SU-DHL-6 (cell line): Measurements from ENCODE around the gene CD99L2.

Experiments
- H2AFZ ChIP-seq: fragments of 200-600 bp; sonication (generic); 2 replicates; pipeline ENCODE4 v1.6.1; 2014; ENCODE audit warnings: low read depth, mild to moderate bottlenecking, moderate library complexity, mixed read lengths, antibody characterized with exemption, low read length; ENCODE audit not compliant: severe bottlenecking
- H3F3A ChIP-seq: fragments of 200-600 bp; shearing (Covaris generic); 2 replicates; pipeline ENCODE4 v1.6.0; 2016; ENCODE audit warnings: antibody characterized with exemption, mild to moderate bottlenecking; ENCODE audit not compliant: insufficient read depth
- H3K27ac ChIP-seq: fragments of 200-600 bp; sonication (generic); 2 replicates; pipeline ENCODE4 v1.5.1; 2016; ENCODE audit warnings: low read depth, mild to moderate bottlenecking, low read length, moderate library complexity, mixed read lengths
- H3K27me3 ChIP-seq: fragments of 200-600 bp; sonication (generic), shearing (Covaris generic); 2 replicates; pipeline ENCODE4 v1.6.0; 2014; ENCODE audit warnings: mild to moderate bottlenecking, low read length
- H3K36me3 ChIP-seq: fragments of 200-600 bp; sonication (generic); 2 replicates; pipeline ENCODE4 v1.6.1; 2014; ENCODE audit warnings: mild to moderate bottlenecking, low read length, mixed read lengths
- H3K4me2 ChIP-seq: fragments of 300-600, 200-600 bp; shearing (Covaris generic), sonication (generic); 2 replicates; pipeline ENCODE4 v1.6.0; 2014; ENCODE audit warnings: low read length, low read depth, mild to moderate bottlenecking; ENCODE audit not compliant: poor library complexity, severe bottlenecking
- H3K4me3 ChIP-seq: fragments of 200-600 bp; sonication (generic); 2 replicates; pipeline ENCODE4 v1.5.1; 2014; ENCODE audit warnings: antibody characterized with exemption, low read length, mild to moderate bottlenecking, mixed read lengths; ENCODE audit not compliant: insufficient read depth, poor library complexity, severe bottlenecking
- H3K79me2 ChIP-seq: fragments of 200-600 bp; sonication (generic); 2 replicates; pipeline ENCODE4 v1.6.1; 2014; ENCODE audit warnings: mild to moderate bottlenecking, low read length, moderate library complexity; ENCODE audit not compliant: insufficient read depth
- H3K9ac ChIP-seq: fragments of 200-600 bp; sonication (generic); 2 replicates; pipeline ENCODE4 v1.7.0; 2014; ENCODE audit warnings: mild to moderate bottlenecking, low read length
- H3K9me2 ChIP-seq: fragments of 200-600 bp; sonication (generic); replicated peaks from 2 replicates; pipeline ENCODE4 v1.6.1; 2014; ENCODE audit warnings: low read length; ENCODE audit not compliant: insufficient read depth
- H3K9me3 ChIP-seq: fragments of 200-600 bp; sonication (generic); 2 replicates; pipeline ENCODE4 v1.6.1; 2014; ENCODE audit warnings: low read length, mixed read lengths; ENCODE audit not compliant: insufficient read depth
- H4K20me1 ChIP-seq: fragments of 200-600 bp; sonication (generic); 2 replicates; pipeline ENCODE4 v1.6.1; 2014; ENCODE audit warnings: low read depth, mild to moderate bottlenecking, antibody characterized with exemption, low read length, moderate library complexity, mixed read lengths
- EZH2phosphoT487 ChIP-seq: fragments of 200-600 bp; sonication (generic), shearing (Covaris generic); conservative IDR thresholded peaks from 2 replicates; pipeline ENCODE4 v1.6.1; 2018; ENCODE audit warnings: mild to moderate bottlenecking, antibody characterized with exemption, low read length, moderate library complexity, mixed read lengths
- TF ChIP-seq, protein P1 (sequence below): fragments of 200-600 bp; sonication (generic); IDR thresholded peaks from one replicate; pipeline ENCODE4 v1.5.1; 2017; ENCODE audit warnings: antibody characterized with exemption, mild to moderate bottlenecking, low read length, moderate library complexity; ENCODE audit not compliant: insufficient read depth, poor library complexity, severe bottlenecking

The CD99L2 gene

DNA sequence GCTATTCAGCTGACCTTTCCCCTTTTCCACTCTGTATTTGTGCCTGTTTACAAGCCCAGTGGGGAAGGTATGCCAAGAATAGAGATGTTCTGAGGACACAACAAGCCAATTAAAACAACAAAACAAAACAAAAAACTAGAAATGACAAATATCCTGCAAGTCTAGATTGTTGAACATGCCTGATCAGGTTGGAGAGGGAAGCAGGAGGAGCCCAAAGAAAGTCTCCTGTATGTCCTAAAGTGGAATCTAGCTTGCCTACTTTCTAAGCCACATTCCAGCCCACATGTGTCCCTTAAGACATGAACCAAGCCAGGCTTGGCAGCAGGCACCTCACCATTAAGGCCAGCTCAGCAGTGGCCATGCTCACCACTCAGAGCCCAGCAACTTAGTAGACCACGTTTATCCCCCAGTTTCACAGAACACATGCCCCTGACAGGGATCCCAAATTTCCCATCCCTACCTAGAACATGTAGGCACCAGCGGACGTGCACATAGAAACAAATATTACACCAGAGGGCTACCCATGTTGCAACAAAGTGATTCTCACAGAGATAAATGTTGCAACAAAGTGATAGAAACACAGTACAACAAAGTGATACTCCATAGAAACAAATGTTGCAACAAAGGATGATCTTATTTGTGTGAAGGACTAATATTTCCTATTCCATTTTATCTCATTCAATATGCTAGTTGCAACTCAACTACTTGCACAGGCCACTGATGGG lies 48.3 kb downstream of the CD99L2 start:
- Histone ChIP-seq H2AFZ (no peak overlapping the region), H3K27ac (no peak overlapping the region), H3K79me2 (no peaks in the 10 kb centered on the region), H3F3A (no peaks in the 10 kb centered on the region), H3K36me3 (no peaks in the 10 kb centered on the region), H3K4me3 (no peak overlapping the region), H4K20me1 (no peaks in the 10 kb centered on the region), H3K27me3 (no peaks in the 10 kb centered on the region), H3K4me2 (no peak overlapping the region), H3K9me3 (no peaks in the 10 kb centered on the region), H3K9me2 (no peaks in the 10 kb centered on the region), H3K9ac (no peak overlapping the region)
- no peak for TF ChIP-seq EZH2phosphoT487
- TF ChIP-seq, protein P1, sequence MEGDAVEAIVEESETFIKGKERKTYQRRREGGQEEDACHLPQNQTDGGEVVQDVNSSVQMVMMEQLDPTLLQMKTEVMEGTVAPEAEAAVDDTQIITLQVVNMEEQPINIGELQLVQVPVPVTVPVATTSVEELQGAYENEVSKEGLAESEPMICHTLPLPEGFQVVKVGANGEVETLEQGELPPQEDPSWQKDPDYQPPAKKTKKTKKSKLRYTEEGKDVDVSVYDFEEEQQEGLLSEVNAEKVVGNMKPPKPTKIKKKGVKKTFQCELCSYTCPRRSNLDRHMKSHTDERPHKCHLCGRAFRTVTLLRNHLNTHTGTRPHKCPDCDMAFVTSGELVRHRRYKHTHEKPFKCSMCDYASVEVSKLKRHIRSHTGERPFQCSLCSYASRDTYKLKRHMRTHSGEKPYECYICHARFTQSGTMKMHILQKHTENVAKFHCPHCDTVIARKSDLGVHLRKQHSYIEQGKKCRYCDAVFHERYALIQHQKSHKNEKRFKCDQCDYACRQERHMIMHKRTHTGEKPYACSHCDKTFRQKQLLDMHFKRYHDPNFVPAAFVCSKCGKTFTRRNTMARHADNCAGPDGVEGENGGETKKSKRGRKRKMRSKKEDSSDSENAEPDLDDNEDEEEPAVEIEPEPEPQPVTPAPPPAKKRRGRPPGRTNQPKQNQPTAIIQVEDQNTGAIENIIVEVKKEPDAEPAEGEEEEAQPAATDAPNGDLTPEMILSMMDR: no peak

GRCh38 chrX:150849486-150849885 lies 49.0 kb downstream of the CD99L2 start:
- Histone ChIP-seq H3K4me2 (no peak overlapping the region), H3K79me2 (no peaks in the 10 kb centered on the region), H3K4me3 (no peak overlapping the region), H2AFZ (no peak overlapping the region), H3K27ac (no peak overlapping the region), H3K9me3 (no peaks in the 10 kb centered on the region), H3K36me3 (no peaks in the 10 kb centered on the region), H3K27me3 (no peaks in the 10 kb centered on the region), H3K9ac (no peak overlapping the region), H3F3A (no peaks in the 10 kb centered on the region), H4K20me1 (no peaks in the 10 kb centered on the region), H3K9me2 (no peaks in the 10 kb centered on the region)
- TF ChIP-seq, protein P1: no peak
- no peak for TF ChIP-seq EZH2phosphoT487

DNA sequence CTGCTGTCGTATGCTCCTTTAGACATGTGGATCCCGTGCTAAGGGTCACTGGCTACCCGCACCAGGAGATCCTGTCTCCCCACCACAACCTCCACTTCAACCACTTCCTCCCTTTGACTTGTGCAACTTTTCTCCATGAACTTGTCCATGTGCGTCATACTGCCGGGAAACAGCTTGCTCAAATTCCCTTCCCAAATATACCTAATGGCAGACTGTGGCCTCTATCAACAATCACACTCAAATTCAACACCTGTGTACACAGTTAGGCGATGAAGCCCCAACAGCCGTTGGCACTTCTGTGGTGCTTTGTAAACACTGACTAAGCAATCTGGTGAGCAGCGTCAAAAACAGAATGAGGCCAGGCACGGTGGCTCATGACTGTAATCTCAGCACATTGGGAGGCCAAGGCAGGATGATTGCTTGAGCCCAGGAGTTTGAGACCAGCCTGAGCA lies 49.5 kb downstream of the CD99L2 start:
- H3K4me3 ChIP-seq: no peak overlapping the region
- no peak overlapping the region for H2AFZ ChIP-seq
- no peaks in the 10 kb centered on the region for H3F3A ChIP-seq
- no peaks in the 10 kb centered on the region for H3K79me2 ChIP-seq
- no peak overlapping the region for H3K27ac ChIP-seq
- H3K27me3 ChIP-seq: no peaks in the 10 kb centered on the region
- H3K9me3 ChIP-seq: no peaks in the 10 kb centered on the region
- no peak overlapping the region for H3K4me2 ChIP-seq
- H3K9ac ChIP-seq: no peak overlapping the region
- TF ChIP-seq, protein P1: no peak
- no peak for TF ChIP-seq EZH2phosphoT487
- H3K36me3 ChIP-seq: no peaks in the 10 kb centered on the region
- H4K20me1 ChIP-seq: no peaks in the 10 kb centered on the region
- no peaks in the 10 kb centered on the region for H3K9me2 ChIP-seq
